Colon (tissue), 2 donors: ENCODE measurements around the gene DVL1.
"Not testable (repeated sequence)": the region's sequence is repeated elsewhere in the genome, so short reads cannot be mapped to it uniquely, and the experiment has no call there.

ENCODE experiments used
- FAIRE-seq: peaks from 2 replicates; lab custom pipeline; 2012; peaks lifted over from hg19 to GRCh38; lab: Jason Lieb, UNC
- donor health status: control.
- donor health status: control.

Gene DVL1

DNA sequence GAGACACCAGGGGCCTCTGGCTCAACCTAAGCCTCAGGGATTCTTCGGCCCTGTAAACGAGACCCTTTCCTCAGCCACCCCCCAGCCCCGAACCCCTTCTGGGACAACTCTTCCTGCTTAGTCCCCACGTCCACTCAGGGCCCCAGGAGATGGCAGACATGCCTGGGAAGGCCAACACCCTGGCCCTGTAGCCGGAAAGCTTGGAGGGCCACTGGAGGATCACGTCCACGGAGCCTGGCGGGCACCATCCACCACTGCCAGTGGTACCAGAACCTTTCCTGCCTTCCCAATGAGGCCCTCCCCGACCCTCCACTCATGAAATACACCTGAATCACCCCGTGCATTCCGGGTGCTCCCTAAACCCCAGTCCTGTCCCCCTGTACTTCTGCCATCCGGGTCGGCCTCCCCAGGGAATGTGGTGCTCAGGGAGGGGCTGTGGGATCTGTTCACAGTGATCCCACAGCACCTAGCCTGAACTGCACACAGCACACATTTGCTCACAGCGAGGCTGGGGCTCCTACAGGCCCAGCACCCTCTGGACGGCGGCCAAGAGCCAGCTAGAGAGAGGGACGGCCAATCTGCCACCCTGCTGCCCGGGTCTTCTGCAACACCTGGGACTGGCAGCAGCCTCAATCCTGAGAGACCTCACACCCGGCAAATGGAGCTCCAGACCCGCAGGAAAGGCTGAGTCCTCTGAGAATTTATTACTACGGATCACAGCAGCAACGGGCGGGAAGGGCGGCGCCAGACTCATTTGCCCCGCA, 24.0 kb upstream of the DVL1 start:
- no peak for FAIRE-seq

DNA sequence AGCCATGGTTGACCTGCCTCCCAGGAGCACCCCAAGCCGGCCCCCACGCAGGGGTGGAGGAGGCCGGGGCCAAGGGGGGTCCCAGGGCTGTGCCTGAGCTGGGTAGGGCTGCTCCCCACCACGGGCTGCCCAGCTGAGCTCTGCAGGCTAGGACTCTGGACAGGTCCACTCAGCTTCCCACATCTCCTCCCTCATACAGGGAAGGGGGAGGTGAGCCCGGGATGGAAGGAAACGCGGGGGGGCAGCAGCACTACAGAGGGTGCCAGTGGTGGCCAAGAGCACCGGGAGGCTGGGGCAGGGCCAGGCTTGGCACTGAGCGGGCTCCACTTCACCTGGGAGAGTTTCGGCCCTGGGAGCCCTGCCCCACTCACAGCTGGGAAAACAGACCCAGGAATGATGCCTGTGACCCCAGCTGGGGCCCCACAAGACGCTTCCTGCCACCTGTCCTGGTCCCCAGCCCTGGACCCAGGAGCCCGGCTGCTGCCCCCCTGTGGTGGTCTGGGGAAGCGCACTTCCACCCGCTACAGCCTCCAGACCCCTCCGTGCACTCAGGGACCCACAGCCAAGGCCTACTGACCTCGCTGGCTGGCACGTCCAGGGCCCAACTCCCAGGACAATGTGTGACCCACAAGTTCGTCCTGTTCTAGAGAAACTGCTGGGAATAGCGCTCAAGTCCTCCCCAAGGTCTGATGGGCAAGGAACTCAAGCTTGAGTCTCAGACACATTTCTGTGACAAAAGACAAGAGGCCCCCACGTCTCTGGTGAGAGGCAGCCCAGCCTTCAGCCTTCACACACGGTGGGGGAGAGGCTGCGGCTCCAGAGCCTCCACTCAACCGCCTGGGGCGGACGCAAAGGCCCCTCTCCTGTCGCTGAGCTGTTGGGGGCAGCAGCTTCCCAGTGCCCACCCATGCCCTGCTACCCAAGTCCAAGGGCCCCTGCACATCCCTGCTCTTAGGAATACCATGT, 22.8 kb upstream of the DVL1 start:
- FAIRE-seq = no peak

DNA sequence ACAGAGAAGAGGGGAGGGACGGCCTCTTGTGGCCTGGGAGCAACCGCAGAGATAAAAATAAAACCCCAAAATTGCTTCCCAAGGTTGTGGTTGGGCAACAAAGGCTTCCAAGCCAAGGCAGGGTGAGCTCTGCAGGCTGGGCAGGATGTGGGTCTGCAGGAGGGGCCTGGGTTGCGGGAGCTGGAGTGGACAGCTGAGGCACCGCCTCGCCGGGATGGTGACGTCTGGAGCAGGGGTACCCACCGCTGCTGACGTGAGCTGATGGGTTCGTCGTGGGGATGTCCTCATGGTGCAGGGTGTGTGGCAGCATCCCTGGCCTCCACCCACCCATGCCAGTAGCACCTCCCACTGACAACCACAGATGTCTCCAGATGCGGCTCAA, 22.1 kb upstream of the DVL1 start:
- FAIRE-seq = no peak

DNA sequence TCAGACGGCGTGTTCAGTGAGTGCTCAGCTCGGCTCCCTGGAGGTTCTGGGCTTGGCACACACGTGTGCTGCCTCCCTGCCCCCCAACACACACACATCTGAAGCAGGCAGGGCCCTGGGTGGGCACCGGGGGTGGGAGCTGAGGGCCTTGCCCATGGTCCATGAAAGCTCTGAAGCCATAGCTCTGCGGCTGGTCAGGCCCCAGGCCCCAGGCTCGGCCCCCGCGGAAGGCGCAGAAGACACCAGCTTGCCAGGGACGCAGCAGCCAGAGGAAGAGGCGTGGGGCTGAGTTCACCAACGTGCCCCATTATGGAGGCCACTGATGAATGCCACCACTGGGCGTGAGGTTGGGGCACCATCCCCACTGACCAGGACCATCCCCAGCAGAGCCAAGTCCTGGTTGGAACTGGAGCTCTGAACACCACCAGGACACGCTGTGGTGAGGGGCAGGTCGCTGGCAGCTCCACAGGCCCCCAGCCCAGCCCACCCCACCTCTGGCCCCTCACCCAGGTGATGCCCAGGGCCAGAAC, 21.6 kb upstream of the DVL1 start:
- no peak for FAIRE-seq

DNA sequence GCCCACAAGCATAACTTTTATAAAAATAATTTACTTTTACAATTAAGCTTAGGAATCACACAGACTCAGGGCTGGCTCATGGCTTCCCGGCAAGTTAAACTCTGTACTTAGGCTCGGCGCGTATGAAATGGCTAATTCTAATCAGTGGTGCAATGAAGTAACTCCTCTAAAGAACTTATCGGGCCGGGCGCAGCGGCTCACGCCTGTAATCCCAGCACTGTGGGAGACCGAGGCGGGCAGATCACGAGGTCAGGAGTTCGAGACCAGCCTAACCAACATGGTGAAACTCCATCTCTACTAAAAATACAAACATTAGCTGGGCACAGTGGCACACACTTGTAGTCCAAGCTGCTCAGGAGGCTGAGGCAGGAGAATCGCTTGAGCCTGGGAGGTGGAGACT, 20.9 kb upstream of the DVL1 start:
- FAIRE-seq = not testable (repeated sequence)

DNA sequence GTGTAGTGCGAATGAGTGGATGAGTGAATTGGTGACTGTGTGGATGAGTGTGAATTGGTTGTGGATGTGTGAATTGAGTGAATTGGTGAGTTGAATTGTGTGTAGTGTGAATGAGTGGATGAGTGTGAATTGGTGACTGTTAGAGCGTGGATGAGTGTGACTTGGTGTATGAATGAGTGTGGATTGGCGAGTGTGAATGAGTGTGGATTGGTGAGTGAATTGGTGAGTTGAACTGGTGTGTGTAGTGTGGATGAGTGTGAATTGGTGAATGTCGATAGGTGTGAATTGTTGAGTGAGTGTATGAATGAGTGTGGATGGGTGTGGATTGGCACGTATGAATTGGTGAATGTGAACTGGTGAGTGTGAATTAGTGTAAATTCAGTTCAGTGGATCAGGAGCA, 18.1 kb upstream of the DVL1 start:
- FAIRE-seq = no peak

DNA sequence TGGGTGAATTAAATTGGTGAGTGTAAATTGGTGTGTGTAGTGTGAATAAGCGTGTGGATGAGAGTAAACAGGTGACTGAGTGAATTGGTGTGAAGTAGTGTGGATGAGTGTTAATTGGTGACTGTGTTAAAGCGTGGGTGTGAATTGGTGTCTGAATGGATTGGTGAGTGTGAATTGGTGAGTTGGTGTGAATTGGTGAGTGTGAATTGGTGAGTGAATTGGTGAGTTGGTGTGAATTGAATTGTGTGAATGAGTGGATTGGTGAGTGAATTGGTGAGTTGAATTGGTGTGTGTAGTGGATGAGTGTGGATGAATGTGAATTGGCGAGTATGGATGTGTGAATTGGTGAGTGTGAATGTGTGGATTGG, 17.5 kb upstream of the DVL1 start:
- no peak for FAIRE-seq

DNA sequence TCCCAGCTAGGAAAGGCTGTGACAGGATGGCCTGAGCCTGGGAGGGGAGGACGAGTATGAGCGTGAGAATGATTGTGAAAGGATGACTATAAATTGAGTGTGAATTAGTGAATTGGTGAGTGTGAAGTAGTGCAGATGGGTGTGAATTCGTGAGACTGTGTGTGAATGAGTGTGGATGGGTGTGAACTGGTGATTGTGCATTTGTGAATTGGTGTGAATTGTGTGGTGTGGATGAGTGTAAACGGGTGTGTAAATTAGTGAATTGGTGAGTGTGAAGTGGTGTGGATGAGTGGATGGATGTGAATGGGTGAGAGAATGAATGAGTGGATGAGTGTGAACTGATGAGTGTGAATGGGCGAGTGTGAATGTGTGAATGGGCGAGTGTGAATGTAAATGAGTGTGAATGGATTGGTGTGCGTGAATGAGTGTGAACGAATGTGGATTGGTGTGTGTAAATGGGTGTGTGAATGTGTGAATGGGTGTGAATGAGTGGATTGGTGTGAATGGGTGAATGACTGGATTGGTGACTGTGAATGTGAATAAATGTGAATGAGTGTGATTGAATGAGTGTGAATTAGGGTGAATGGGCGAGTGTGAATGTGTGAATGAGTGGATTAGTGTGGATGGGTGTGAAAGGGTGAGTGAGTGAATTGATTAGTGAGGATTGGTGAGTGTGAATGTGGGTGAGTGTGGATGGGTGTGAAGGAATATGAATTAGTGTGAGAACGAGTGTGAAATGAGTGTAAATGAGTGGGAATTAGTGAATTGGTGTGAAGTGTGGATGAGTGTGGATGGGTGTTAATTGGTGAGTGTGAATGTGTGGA, 16.9 kb upstream of the DVL1 start:
- no peak for FAIRE-seq

DNA sequence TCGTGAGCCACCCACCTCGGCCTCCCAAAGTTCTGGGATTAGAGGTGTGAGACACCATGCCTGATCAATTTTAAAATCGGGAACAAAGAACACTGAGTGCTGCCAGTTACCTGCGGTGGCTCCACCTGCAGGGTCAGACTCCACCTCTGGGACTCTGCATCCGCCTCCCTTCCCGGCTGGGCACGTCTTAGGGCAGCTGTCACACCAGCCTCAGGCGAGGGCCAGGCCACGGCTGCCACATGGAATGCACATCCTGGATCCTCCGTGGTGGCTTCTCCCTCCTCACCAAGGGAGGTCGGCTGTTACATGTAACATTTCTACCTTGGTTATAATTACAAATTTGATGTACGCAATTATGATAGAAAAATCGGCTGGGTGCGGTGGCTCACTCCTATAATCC, 15.0 kb upstream of the DVL1 start:
- FAIRE-seq = no peak

DNA sequence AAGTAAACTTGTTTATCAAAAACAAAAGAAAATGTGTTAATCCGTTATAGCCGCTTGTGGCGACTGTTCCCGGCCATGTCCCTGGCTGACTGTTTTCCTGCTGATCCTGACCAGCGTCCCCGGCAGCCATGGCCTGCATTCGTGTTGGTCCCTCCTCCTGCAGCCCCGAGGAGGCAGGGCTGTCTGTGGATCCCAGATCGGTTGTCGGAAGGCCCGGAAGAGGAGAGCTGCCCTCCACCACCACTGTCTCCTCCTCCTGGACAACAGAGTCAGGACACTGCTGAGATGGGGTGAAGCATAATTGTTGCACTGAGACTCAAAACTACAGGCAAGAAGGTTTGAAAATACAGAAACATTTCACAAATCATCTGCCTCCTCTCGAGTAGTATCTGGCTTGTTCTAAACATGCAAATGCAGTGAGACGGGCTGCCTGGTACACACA, 12.8 kb upstream of the DVL1 start:
- FAIRE-seq = no peak

DNA sequence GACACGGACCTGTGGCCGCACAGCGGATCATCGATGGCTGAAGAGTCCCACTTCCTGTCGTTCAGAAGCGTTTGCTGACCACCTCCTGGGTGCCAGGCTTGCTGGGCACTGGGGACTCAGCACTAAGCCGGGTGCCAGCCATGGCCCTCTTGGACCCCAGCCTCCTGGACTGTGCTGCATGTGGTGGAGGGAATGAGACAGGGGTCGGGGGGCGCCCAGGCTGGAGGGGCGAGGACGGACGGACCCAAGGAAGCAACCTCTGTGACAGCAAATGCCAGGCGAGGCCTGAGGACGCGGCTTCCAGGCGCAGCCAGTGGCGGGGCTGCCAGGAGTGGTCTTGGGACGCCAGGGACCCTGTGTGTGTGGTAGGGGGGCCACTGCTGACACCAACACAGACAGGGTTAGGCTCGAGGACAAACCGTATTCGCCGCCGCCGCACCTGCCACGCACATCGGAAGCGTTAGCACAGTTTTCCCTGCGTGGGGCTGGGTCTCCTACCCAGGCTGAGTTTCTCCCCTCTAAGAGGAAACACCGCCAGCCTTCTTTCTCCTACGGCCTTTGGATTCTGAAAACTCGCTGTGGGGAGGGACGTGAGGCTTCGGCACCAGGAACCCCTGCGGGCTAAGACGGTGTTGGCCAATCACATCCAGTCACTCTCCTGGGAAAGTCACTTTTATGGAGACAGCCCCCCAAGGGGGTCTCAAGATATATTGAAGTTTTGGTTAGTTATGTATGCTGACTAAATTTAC, 12.2 kb upstream of the DVL1 start:
- FAIRE-seq = no peak

DNA sequence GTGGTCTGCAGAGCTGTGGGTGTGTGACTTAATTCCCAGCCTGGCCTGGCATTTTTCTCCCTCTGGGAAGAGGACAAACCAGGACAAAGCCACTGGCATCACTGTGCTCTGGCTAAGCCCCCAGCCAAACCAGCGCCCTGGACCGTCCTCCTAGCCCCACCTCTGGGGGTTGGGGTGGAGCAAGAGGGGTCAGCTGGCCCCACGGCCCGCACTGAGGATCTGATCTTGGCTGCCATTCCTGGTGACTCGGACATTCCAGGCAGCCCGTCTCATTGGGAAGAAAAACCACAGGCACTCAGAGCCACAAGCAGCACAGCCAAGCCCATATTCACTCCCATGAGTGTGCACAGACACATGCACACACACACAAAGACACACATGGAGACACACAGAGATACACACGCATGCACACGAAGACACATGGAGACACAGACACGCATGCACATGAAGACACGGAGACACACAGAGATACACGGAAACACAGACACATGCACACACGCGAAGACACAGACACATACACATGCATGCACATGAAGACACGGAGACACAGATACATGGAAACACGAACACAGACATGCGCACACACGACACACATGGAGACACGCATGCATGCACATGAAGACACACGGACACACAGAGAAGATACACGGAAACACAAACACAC, 11.4 kb upstream of the DVL1 start:
- FAIRE-seq = no peak

DNA sequence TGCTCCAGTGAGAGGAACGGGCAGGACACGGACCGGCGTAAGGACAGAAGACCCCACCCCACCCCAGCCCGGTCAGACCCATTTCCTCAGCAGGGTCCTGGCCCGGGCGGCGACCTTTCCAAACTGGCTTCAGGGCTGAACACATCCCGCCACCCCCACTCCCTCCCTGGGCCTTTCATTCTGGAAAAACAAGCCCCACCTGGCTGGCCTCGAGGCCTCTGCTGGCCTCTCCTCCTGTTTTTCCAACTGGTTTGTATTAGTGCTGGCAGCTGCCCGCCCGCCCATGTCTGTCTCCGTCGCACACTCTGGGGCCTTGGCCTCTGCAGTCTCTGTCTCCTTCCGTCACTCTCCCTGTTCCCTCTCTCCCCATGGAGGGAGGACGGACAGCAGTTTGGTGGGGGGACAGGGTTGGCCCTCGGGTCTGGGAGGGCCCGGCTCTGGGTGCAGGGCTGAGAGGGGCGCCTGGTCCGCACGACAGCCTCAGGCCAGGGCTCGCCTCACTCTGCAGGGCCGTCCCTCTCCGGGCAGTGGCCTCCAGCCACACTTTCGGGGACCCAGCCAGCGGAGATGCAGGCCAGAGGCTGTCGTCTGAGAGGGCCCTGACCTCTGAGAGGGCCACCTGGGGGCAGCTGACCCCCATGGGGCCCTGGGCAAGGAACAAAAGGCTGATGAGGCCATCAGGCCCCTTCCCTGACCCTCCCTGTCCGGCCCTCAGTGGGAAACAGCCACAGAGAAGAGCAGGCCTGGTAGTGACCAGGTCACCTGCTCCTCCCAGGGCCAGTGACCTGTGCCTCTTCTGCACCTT, 10.6 kb upstream of the DVL1 start:
- FAIRE-seq = no peak

DNA sequence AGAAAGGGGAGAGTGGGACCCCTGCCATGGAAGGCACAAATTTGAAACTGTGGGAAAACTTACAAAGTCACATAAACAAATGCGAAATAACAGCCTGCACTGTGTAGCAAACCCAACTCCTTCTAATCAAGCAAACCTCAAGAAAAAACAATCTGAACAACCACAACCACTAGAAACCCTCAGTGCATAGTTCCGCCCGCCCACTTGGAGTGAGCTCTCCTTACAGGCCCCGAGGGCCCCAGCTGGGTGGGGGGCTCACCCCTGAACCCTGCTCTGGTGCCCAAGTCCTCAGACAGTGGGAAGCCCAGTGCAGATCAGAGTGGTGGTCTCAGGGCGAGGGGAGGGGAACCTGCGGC, 10.1 kb upstream of the DVL1 start:
- FAIRE-seq = no peak

DNA sequence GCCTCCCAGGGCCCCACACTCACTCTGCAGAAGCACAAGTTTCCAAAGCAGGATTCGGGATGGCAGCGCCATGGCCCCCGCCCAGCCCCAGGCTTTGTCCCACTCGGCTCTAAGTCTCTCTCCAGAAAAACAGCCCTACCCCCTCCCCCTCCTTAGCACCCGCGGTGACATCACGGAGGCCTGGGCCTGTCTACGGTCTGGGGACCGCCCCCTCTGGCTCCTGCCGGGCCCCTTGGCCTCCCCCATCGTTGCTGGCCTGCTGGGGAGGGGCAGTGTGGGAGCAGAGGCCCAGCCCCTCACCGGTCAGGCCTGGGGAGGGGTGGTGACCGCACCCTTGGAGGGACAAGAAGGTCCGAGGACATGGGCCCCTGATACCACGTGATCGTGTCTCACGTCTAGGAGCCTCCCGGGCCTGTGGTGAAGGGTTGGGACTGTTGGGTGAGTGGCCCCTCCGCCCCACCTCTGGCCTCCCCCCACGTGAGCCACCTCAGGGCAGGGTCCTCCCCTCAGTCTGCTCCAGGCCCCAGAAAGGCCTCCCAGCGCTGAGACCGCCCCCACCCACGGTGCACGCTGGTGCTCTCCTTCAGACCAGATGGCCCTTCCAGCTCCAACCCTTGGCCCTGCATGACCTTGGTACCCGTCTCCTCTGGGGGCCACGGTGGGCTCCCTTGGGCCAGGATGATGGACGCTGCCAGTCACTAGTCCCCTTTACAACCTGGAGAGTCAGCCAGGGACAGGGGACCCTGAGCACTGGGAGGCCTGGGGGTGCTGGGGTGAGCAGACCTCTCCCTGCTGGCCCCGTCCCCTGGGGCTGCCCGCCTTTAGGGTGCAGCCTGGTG, 9.4 kb upstream of the DVL1 start, which contains the start of gene MXRA8:
MXRA8 (minus strand) TSS at position 123 of the 839 bp plus-strand sequence; CDS start at position 72, 51 bp downstream.
- FAIRE-seq = no peak

DNA sequence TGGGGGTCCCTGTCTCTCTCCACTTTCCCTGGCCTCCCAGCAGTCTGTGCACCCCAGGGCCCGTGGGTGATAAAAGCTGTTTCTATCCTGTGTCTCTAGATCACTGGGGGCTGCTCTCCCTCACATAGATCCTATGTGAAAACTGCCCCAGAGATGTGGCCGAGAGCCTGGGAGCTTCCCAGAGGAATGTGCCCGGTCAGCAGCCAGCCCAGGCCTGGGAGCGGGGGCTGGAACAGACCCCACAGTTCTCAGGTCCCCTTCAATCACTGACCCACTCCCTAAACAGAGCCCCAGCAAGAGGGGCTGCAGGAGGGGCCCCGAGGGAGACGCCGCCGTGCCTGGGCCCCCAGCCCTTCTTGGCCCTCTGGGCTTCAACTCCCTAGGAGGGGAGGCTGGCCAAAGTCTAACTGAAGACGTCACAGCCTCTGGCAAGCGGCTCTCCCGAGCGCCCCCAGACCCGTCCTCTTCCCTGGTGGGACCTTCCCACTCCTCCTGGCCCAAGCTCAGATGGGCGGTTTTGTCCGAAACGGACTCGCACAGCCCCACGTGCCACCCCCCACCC, 8.7 kb upstream of the DVL1 start:
- no peak for FAIRE-seq

DNA sequence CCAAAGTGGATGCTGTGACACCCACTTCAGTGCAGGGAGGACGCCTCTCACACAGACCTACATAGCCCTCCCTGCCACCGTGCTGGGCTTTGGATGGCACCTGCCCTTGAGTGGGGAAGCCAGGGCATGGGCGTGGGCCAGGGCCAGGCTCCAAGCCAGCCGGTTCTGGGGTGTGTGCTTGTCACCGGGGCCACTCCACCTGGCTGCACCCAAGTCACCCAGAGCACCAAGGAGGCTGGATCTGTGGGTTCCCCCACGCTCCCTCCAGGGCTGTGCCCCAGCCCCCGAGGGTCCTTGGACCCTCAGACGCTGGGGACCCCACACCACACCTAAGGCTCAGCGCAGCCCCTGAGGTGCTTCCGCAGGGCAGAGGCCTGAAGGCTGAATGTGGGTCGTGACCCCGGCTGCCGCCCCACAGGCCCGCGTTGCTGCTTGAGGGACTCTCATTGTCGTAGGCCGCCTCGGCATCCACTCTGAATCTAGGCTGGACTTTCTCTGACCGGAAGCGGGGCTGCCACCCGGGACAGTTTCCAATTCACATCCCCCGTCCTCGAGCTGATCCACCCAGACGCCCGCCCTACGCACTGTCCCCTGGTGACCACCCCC, 7.7 kb upstream of the DVL1 start:
- FAIRE-seq = no peak

DNA sequence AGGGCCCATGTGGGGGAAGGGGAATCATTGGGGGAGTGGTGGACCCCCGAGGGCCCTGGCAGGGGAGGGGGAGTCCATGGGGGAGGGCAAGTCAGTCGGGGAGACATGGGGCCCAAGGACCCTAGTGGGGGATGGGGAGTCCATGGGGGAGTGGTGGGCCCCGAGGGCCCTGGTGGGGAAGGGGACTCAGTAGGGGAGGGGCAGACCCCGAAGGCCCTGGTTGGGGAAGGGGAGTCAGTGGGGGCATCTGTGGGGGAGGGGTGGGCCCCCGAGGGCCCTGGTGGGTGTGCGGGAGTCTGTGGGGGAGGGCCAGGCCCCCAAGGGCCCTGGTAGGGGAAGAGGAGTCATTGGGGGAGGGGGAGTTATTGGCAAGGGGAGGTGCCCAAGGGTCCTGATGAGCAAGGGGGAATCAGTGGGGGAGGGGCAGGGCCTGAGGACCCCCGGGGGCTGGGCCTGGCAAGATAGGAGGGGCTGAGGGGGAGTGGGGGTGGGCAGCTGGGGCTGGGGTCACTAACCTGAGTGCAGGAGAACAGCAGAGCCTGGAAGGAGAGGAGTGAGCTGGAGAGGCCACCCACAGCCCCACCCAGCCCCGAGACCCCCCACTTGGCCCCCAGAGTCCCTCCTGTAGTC, 7.1 kb upstream of the DVL1 start:
- no peak for FAIRE-seq
